Measurements from ENCODE around the gene U2AF2. TPM values are rescaled to one million over a fixed set of nuclear protein-coding genes. Genes with fewer than 3 reads are reported as not detected.
A peak's percentile ranks its signal among the peaks of the same experiment; 100 is the strongest.

U2AF2 gene
- total RNA-seq, 1 experiment from 2014 or later: 545 TPM

DNA sequence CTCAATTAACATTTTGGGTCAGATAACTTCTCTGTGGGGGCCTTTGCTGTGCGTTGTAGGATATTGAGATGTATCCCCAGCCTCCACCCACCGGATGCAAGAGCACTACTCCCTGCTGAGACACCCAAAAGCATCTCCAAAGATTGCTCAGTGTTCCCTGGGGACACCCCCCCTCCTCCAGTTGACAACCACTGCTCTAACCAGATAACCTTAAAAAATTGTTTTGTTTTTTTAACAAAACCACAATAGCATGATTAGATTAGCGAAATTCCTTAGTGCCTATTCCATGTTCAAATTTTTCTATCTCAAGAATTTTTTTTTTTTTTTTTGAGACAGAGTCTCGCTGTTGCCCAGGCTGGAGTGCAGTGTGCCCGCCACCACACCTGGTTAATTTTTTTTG lies 17.6 kb downstream of the U2AF2 start:
- peak overlapping the region; percentile 96 for H3K27ac ChIP-seq (ENCODE audit: low read length)
- BruUV-seq (replicated peaks): no TSS peak
- TF ChIP-seq, protein P1, sequence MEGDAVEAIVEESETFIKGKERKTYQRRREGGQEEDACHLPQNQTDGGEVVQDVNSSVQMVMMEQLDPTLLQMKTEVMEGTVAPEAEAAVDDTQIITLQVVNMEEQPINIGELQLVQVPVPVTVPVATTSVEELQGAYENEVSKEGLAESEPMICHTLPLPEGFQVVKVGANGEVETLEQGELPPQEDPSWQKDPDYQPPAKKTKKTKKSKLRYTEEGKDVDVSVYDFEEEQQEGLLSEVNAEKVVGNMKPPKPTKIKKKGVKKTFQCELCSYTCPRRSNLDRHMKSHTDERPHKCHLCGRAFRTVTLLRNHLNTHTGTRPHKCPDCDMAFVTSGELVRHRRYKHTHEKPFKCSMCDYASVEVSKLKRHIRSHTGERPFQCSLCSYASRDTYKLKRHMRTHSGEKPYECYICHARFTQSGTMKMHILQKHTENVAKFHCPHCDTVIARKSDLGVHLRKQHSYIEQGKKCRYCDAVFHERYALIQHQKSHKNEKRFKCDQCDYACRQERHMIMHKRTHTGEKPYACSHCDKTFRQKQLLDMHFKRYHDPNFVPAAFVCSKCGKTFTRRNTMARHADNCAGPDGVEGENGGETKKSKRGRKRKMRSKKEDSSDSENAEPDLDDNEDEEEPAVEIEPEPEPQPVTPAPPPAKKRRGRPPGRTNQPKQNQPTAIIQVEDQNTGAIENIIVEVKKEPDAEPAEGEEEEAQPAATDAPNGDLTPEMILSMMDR (IDR thresholded peaks at IDR 0.05): no peak
- no peak for TF ChIP-seq POLR2AphosphoS5 (IDR thresholded peaks at IDR 0.05; ENCODE audit: low read depth, low read length)
- TF ChIP-seq, protein P2, sequence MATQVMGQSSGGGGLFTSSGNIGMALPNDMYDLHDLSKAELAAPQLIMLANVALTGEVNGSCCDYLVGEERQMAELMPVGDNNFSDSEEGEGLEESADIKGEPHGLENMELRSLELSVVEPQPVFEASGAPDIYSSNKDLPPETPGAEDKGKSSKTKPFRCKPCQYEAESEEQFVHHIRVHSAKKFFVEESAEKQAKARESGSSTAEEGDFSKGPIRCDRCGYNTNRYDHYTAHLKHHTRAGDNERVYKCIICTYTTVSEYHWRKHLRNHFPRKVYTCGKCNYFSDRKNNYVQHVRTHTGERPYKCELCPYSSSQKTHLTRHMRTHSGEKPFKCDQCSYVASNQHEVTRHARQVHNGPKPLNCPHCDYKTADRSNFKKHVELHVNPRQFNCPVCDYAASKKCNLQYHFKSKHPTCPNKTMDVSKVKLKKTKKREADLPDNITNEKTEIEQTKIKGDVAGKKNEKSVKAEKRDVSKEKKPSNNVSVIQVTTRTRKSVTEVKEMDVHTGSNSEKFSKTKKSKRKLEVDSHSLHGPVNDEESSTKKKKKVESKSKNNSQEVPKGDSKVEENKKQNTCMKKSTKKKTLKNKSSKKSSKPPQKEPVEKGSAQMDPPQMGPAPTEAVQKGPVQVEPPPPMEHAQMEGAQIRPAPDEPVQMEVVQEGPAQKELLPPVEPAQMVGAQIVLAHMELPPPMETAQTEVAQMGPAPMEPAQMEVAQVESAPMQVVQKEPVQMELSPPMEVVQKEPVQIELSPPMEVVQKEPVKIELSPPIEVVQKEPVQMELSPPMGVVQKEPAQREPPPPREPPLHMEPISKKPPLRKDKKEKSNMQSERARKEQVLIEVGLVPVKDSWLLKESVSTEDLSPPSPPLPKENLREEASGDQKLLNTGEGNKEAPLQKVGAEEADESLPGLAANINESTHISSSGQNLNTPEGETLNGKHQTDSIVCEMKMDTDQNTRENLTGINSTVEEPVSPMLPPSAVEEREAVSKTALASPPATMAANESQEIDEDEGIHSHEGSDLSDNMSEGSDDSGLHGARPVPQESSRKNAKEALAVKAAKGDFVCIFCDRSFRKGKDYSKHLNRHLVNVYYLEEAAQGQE (IDR thresholded peaks at IDR 0.05; ENCODE audit: insufficient read depth in 1 of 2, low read depth in 2 of 2, low read length in 1 of 2): no peak
- TF ChIP-seq SIN3A (IDR thresholded peaks at IDR 0.05; ENCODE audit: borderline replicate concordance, insufficient read depth, low read depth, low read length): no peak
- no peak for TF ChIP-seq TCF7L2 (IDR thresholded peaks at IDR 0.05; ENCODE audit: low read depth, low read length)
- no peaks in the 10 kb centered on the region for H3K27me3 ChIP-seq (ENCODE audit: control insufficient read depth, insufficient read depth, low read length)
- no peaks in the 10 kb centered on the region for H3K9me3 ChIP-seq (ENCODE audit: control insufficient read depth, insufficient read depth, low read depth, low read length)
- in situ Hi-C loops (cut with HindIII; ENCODE audit: low pct_unique_long_range_greater_than_20kb, low sequenced_read_pairs) (no loop called here), intact Hi-C loops (cut with micrococcal nuclease; ENCODE audit: unreplicated experiment) (no loop called here)
- CTCF ChIA-PET: interaction anchor here (0.7 to 2.3 kb wide), 2 partner anchors 15 to 164 kb away, joined by 4 to 7 read pairs; no protein-coding TSS in a partner anchor
- peaks cover 21% of the 10 kb centered on the region for H3K36me3 ChIP-seq (ENCODE audit: control insufficient read depth, insufficient read depth, low read length)
- peaks cover 80% of the 10 kb centered on the region for H3K4me1 ChIP-seq (ENCODE audit: control insufficient read depth, insufficient read depth, low read length)
- ATAC-seq: no peak
- POLR2A ChIA-PET: no interaction called here
- DNase-seq (ENCODE audit: low read depth, low spot score): no peak
- no peak overlapping the region for H3K4me3 ChIP-seq (ENCODE audit: low read depth in 2 of 2, low read length in 2 of 2)

DNA sequence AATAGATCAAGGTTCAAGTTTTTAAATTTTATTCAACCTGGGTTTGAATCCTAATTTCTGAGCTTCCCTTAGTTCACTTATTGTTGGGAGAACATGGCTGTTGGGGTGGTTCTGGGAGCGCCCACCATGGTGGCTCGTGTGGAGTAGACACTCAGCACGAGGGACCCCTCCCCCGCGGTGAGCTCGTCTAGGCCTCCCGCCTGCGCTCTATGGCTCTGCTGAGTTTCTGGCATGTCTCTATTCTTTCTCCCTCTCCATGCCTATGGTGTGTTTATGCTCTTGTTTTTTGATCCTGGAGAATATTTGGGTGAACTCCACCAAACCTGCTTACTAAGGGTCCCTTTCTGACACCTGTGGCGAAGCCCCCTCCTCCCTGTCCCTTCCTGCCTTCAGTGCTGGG lies 18.6 kb downstream of the U2AF2 start:
- peak overlapping the region; percentile 96 for H3K27ac ChIP-seq (ENCODE audit: low read length)
- TF ChIP-seq, protein P2 (IDR thresholded peaks at IDR 0.05; ENCODE audit: insufficient read depth in 1 of 2, low read depth in 2 of 2, low read length in 1 of 2): no peak
- TF ChIP-seq, protein P1 (IDR thresholded peaks at IDR 0.05): no peak
- no peak for TF ChIP-seq TCF7L2 (IDR thresholded peaks at IDR 0.05; ENCODE audit: low read depth, low read length)
- TF ChIP-seq POLR2AphosphoS5 (IDR thresholded peaks at IDR 0.05; ENCODE audit: low read depth, low read length): no peak
- no peaks in the 10 kb centered on the region for H3K9me3 ChIP-seq (ENCODE audit: control insufficient read depth, insufficient read depth, low read depth, low read length)
- H3K27me3 ChIP-seq (ENCODE audit: control insufficient read depth, insufficient read depth, low read length): no peaks in the 10 kb centered on the region
- BruUV-seq (replicated peaks): no TSS peak
- peaks cover 25% of the 10 kb centered on the region for H3K36me3 ChIP-seq (ENCODE audit: control insufficient read depth, insufficient read depth, low read length)
- ChIA-PET POLR2A (no interaction called here), CTCF (interaction anchor here (2.3 kb wide), 1 partner anchor 16 kb away, joined by 7 read pairs; no protein-coding TSS in a partner anchor)
- peaks cover 77% of the 10 kb centered on the region for H3K4me1 ChIP-seq (ENCODE audit: control insufficient read depth, insufficient read depth, low read length)
- ATAC-seq: no peak
- intact Hi-C loops (cut with micrococcal nuclease; ENCODE audit: unreplicated experiment): no loop called here
- in situ Hi-C loops (cut with HindIII; ENCODE audit: low pct_unique_long_range_greater_than_20kb, low sequenced_read_pairs): no loop called here
- DNase-seq (ENCODE audit: low read depth, low spot score): no peak
- peak overlapping the region in 1 of 2 experiments; percentile 23; a peak in 1 of 4 replicates for H3K4me3 ChIP-seq (ENCODE audit: low read depth in 2 of 2, low read length in 2 of 2)
